Prostate gland (tissue), 2 donors: ENCODE measurements around the gene CYBC1. TPM values are rescaled to one million over a fixed set of nuclear protein-coding genes. Genes with fewer than 3 reads are reported as not detected.
"Not testable (repeated sequence)": the region's sequence is repeated elsewhere in the genome, so short reads cannot be mapped to it uniquely, and the experiment has no call there.

Source experiments
- DNase-seq: peaks from one replicate; pipeline ENCODE4 v3.0.0-alpha.2; 2019; ENCODE audit warnings: low spot score
- H3K27ac ChIP-seq, 2 donors: fragments of 200-600 bp; sonication (generic); 2 replicates each; pipeline ENCODE4 v1.5.1; 2017 to 2019
- H3K27me3 ChIP-seq: fragments of 200-600 bp; sonication (generic); replicated peaks from 2 replicates; pipeline ENCODE4 v1.5.1; 2019; ENCODE audit not compliant: insufficient read depth
- H3K36me3 ChIP-seq, 2 donors: fragments of 200-600 bp; sonication (generic); 1 replicate in 1 of 2; 2 replicates in 1 of 2; pipeline versions ENCODE4 v1.5.1 to v1.8.1; 2017 to 2019
- H3K4me1 ChIP-seq: fragments of 200-600 bp; sonication (generic); replicated peaks from 2 replicates; pipeline ENCODE4 v1.5.1; 2019
- H3K4me3 ChIP-seq, 2 donors: fragments of 200-600 bp; sonication (generic); 2 replicates each; pipeline ENCODE4 v1.5.1; 2017 to 2019
- H3K9me3 ChIP-seq: fragments of 200-600 bp; sonication (generic); 2 replicates; pipeline ENCODE4 v1.5.1; 2017
- CTCF ChIP-seq, 4 experiments: fragments of 200-600 bp in 2 of 4; fragments of 450-650 bp in 2 of 4; sonication (generic) in 2 of 4; IDR thresholded peaks; 1 replicate in 3 of 4; 2 replicates in 1 of 4; pipeline ENCODE4 v1.5.1; 2016 to 2019; ENCODE audit warnings: antibody characterized with exemption in 4 of 4, mild to moderate bottlenecking in 2 of 4, moderate library complexity in 2 of 4
- POLR2A ChIP-seq: fragments of 450-650 bp; IDR thresholded peaks from one replicate; pipeline ENCODE4 v1.6.1; 2016; ENCODE audit warnings: antibody characterized with exemption, mild to moderate bottlenecking
- POLR2AphosphoS5 ChIP-seq: sonication (generic); formaldehyde crosslinking; IDR thresholded peaks from one replicate; pipeline ENCODE4 v1.6.1; 2017; ENCODE audit warnings: antibody characterized with exemption
- WGBS: methylation state at CpG from one replicate; pipeline ENCODE4 v1.1.5; 2018; 5-methylcytosine and 5-hydroxymethylcytosine counted together
- intact Hi-C: fragments of 100-400 bp; cut with DNase I; formaldehyde crosslinking; loops from one replicate; pipeline ENCODE4 v1.14.2; 2022
- total RNA-seq, 2 donors: library from RNA; depleted of rRNA; stranded (reverse); fragments of >200 nt; gene quantifications; one replicate each; pipeline ENCODE4 v1.1.0, GENCODE V29; 2016

CYBC1 gene
- total RNA-seq, 2 donors from 2014 or later: 74.3 to 81.8 TPM

- Histone ChIP-seq H3K9me3 (no peaks in the 10 kb centered on the region), H3K4me3 (peak overlapping the region; percentile 67 to 95), H3K27ac (peak overlapping the region; percentile 100), H3K27me3 (no peaks in the 10 kb centered on the region), H3K4me1 (peaks cover 8% of the 10 kb centered on the region), H3K36me3 (no peaks in the 10 kb centered on the region)
- DNase-seq: no peak
- intact Hi-C loops: loop anchor here (5.0 kb wide), 1 partner anchor 40 kb away; no protein-coding TSS in a partner anchor
- 57% methylated on average over 10 of the region's 10 CpGs for WGBS
- TF ChIP-seq POLR2A (no peak), POLR2AphosphoS5 (no peak), CTCF (IDR thresholded peaks at IDR 0.05) (no peak)
These were observed 6.7 kb upstream of the CYBC1 start for GRCh38 chr17:82457073-82457928.

GRCh38 chr17:82453706-82454105 is 3.2 kb upstream of the CYBC1 start:
- WGBS: 96% methylated on average over 21 of the region's 21 CpGs
- DNase-seq, H3K36me3 ChIP-seq, H3K27me3 ChIP-seq, H3K4me3 ChIP-seq, intact Hi-C loops, H3K27ac ChIP-seq, H3K9me3 ChIP-seq: not testable (repeated sequence)
- H3K4me1 ChIP-seq: peaks cover 21% of the 10 kb centered on the region

GRCh38 chr17:82453151-82453550 is 2.6 kb upstream of the CYBC1 start:
- H3K9me3 ChIP-seq, H3K27ac ChIP-seq, H3K36me3 ChIP-seq, DNase-seq, intact Hi-C loops, H3K27me3 ChIP-seq, H3K4me3 ChIP-seq: not testable (repeated sequence)
- 88% methylated on average over 7 of the region's 7 CpGs for WGBS
- H3K4me1 ChIP-seq: peaks cover 21% of the 10 kb centered on the region

GRCh38 chr17:82452162-82452561 is 1.6 kb upstream of the CYBC1 start:
- TF ChIP-seq CTCF (IDR thresholded peaks at IDR 0.05): no peak
- TF ChIP-seq POLR2AphosphoS5: no peak
- no peak for TF ChIP-seq POLR2A
- Histone ChIP-seq H3K36me3 (no peaks in the 10 kb centered on the region), H3K4me1 (peaks cover 14% of the 10 kb centered on the region), H3K27ac (no peak overlapping the region), H3K27me3 (no peaks in the 10 kb centered on the region), H3K4me3 (no peak overlapping the region), H3K9me3 (no peaks in the 10 kb centered on the region)
- intact Hi-C loops: no loop called here
- no peak for DNase-seq
- WGBS: 97% methylated on average over 3 of the region's 3 CpGs

GRCh38 chr17:82449883-82450356 is 632 bp downstream of the CYBC1 start:
- Histone ChIP-seq H3K9me3 (no peaks in the 10 kb centered on the region), H3K27me3 (no peaks in the 10 kb centered on the region), H3K36me3 (no peaks in the 10 kb centered on the region), H3K4me1 (peaks cover 12% of the 10 kb centered on the region), H3K27ac (peak overlapping the region; percentile 83 to 84), H3K4me3 (peak overlapping the region; percentile 72 to 80)
- intact Hi-C loops: no loop called here
- no peak for DNase-seq
- 65% methylated on average over 18 of the region's 18 CpGs for WGBS
- no peak for TF ChIP-seq CTCF (IDR thresholded peaks at IDR 0.05)
- TF ChIP-seq POLR2AphosphoS5: no peak
- no peak for TF ChIP-seq POLR2A
